Left renal cortex interstitium (tissue), 4 donors: ENCODE measurements around the gene TNFSF4. TPM values are rescaled to one million over a fixed set of nuclear protein-coding genes. Genes with fewer than 3 reads are reported as not detected.
"Not testable (repeated sequence)": the region's sequence is repeated elsewhere in the genome, so short reads cannot be mapped to it uniquely, and the experiment has no call there.

Experiments used
- DNase-seq, 4 donors: peaks; one replicate each; pipeline ENCODE4 v3.0.0-alpha.2; 2013; ENCODE audit warnings: low read depth in 4 of 4, low spot score in 2 of 4, missing footprints in 1 of 4
- polyA plus RNA-seq, 4 donors: library from polyadenylated mRNA; unstranded; fragments of 120-200 nt; gene quantifications; one replicate each; pipeline ENCODE4 v1.2.1, GENCODE V29; 2013; ENCODE audit not compliant: insufficient read length in 4 of 4

The TNFSF4 gene
- polyA plus RNA-seq, 4 donors: 1.5 to 2.0 (median 1.9) TPM

DNA sequence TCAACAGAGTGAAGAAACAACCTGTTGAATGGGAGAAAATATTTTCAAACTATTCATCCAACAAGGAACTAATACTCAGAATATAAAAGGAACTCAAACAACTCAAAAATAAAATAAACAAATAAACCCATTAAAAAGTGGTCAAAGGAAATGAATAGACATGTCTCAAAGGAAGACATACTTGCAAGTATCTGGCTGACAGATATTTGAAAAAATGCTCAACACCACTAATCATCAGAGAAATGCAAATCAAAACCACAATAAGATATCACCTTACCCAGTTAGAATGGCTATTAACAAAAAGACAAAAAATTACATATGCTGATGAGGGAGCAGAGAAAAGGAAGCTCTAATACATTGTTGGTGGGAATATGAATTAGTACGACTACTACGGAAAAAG is 38.2 kb downstream of the TNFSF4 start:
- DNase-seq: no peak

DNA sequence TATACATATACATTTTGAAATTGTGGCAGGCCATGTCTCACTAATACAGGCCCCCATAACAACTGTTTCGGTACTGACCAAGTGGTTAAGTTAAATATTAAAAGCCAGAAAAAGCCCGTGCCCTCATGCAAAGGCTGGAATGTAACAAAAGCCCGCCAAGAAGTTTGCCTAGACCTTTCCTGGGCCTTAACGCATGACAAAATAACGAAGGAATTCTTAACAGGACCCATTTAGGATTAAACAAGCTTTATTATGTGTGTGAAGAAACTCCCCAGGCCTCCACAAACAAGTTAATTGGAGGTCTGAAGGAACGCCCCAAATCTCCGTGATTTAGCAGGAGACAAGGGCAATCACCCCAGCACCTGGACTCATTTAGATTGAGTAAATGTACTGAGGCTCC is 42.4 kb downstream of the TNFSF4 start:
- DNase-seq: no peak

DNA sequence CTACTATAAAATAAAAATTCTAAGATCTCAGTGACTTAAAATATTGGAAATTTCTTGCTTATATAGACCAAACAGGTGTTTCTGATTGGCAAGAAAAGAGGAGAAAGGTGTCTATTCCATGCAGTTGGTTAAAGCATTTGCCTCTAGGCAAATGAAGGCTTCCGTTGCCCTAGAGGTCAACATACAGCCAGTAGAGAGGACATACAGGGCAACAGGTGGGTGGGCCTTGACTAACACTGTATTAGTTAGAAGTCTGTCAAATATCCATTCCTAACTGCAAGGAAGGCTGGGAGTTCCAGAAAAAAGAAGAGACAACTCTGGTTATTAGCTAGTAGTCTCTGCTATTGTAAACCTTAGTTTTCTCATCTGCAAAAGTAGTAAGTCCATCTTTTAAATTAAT is 43.0 kb downstream of the TNFSF4 start:
- DNase-seq: no peak

DNA sequence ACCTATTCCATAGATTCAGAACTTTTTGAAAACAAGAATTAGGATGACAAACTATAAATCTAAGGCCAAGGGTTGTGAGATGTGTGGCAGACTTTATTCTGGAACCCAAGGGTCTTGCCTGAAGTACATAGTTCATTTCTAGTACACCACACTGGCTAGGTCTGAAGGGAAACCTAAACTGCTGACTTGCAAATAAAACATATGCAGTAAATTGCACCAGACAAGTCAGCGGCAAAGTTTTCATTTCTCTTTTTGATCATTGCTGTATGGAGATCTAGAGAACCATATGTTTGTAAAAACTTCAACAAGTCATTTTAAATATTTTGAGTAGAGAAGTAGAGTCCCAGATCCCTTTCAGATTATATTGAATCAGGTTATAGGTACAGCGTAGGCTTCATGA is 43.9 kb downstream of the TNFSF4 start:
- DNase-seq: no peak

DNA sequence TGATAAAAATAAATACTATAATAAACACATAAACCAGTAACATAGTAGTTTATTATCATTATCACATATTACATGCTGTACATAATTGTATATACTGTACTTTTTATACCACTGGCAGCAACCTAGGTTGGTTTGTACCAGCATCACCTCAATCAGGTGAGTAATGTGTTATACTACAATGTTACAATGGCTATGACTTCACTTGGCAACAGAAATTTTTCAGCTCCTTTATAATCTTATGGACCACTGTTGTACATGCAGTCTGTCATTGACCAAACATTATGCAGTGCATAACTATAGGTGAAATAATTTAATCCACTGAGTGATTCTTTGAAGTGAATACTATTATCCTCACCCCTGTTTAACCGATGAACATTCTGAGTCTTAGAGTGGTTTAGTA is 44.5 kb downstream of the TNFSF4 start:
- no peak for DNase-seq

DNA sequence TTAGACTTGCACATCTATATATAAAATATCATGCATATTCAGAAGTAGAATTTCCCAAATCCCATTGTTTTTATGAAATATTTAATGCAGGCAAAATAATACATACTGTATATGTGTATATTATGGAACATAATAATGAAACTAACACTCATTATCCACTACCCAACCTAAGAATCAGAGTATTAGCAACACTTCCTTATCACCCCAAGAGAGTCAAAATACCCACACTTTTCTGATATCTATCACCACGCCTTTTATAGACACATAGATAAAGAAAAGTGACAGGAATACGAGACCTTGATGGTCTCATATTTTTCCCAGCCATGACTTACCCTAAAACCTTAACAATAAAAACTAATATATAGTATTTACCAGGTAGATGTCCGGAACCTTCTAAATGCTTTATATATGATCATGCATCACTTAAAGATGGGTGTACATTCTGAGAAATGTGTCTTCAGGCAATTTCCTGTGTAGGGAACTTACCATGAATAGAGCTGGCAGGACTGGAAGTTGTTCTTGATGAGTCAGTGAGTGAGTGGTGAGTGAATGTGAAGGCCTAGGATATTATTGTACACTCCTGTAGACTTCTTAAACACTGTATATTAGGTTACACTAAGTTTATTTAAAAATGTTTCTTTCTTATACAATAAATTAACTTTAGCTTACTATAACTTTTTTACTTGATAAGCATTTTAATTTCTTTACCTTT is 45.5 kb downstream of the TNFSF4 start:
- no peak for DNase-seq

DNA sequence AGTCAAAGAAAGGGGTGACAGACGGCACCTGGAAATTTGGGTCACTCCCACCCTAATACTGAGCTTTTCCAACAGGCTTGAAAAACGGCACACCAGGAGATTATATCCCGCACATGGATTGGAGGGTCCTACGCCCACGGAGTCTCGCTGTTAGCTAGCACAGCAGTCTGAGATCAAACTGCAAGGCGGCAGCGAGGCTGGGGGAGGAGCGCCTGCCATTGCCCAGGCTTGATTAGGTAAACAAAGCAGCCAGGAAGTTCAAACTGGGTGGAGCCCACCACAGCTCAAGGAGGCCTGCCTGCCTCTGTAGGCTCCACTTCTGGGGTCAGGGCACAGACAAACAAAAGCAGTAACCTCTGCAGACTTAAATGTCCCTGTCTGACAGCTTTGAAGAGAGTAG is 53.2 kb downstream of the TNFSF4 start:
- DNase-seq: not testable (repeated sequence)

DNA sequence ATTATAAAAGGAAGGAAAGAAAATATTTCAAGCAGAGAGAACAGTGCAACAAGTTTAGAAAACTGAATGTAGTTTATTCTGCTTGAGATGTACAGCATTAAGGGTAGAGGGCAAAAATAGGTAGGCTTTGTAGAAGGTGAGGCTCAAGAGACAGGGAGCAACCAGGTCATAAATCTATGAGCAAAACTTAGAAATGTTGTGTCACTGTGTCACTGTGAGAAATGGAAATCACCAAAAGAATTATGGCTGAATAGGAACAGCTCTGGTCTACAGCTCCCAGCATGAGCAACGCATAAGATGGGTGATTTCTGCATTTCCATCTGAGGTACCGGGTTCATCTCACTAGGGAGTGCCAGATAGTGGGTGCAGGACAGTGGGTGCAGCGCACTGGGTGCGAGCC is 53.6 kb downstream of the TNFSF4 start:
- no peak for DNase-seq

DNA sequence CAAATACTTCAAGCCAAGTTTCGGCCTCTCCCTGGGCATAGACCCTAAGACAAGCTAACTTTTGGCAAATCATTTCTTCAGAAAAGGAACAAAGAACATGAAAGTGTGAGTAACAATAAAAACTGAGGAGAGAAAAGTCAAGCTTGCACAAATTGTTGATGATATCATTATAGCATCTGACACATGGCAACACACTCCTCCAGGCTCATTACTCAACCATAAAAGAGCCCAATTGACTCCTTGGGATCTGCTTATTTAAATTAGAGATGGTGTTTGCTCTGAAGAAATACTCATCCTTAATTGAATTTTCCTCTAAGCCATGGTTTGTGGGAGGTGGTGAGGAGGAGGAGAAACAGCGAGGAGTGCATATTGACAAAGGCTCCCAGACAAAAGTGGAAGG is 54.5 kb downstream of the TNFSF4 start:
- no peak for DNase-seq

DNA sequence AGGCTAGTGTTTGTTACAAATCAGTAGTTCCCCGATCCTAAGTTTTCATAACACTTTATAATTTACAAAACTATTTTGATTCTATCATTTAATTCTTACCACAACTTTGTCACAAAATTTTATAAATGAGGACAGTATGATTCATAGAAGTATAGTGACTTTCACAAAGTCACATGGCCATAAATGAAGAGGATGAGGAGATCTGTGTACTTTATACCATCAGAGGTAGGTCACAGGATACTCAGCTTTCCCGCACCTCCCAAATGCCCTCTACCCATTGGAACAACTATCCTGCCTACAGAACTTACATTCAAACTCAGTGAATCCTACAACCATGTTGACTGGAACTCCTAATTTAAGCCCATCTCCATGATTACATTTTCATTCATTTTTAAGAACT is 56.3 kb downstream of the TNFSF4 start:
- DNase-seq: no peak

DNA sequence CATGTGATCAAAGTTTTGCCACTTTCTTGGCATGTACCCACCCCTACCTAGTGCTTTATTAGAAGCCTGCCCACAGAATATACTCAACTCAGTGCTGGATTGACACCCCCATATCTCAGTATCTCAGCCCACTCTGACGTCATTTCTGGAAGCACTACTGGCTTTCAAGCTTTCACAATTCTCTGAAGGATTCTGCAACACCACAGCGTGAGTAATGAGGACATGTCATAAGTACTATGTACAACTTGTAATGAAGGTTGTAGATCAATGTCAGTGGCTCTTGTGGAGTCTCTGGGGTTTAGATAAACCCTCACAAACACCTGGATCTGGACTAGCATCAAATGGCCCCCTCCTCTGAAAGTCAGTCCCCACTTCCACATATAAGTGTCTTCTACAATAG is 57.2 kb downstream of the TNFSF4 start:
- no peak for DNase-seq

DNA sequence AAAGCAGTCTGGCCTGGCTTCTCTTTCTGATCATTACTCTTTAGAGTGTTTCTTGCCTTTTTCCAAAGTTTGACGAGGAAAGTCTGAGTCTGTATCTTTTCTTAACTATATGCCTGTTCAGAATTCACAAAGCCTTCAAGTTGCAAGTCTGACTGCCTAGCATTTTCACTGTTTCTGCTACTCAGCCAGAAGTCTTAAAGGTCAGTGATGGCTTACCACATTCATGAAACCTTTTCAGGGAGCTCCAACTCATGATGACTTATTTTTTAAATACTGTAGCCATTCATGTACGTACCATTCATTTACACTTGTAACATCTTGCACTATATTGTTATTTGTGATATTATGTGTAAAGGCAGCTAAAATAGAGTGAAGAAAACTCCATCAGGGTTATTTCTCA is 58.2 kb downstream of the TNFSF4 start:
- no peak for DNase-seq

DNA sequence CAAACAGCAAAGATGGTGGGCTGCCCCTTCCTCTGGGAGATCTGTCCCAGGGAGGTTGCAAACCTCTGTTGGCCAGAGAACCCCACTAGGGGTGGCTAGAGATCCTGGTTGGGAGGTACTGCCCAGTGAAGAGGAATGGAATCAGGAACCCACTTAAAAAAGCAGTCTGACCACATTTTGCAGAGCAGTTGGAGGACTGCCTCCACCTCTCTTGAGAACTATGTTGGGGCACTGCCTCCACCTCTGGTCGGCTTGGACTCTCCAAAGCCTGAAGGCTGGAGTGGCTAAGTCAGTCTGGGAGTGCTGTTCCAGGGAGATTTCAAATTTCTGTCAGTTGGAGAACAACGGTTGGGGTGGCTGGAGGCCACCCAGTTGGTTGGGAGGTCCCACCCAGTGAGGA is 58.6 kb downstream of the TNFSF4 start:
- DNase-seq: no peak

DNA sequence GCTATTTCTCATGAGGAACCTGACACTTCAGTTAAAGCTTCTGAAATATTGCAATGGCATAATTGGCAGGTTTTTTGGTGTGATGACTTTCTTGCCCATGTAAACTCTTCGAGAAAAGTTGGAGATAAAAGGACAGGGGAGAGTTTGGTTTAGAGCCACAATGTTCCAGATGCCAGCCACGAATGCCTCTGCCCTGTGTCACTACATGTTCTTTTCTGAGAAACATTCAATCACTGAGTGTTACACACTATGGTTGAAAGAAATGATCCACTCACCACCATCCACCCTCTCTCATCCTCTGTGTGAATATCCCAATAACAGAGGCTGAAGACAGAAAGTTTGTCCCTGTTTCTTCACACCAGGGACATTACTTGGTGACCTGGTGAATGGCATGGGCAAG is 66.4 kb downstream of the TNFSF4 start:
- DNase-seq: no peak

DNA sequence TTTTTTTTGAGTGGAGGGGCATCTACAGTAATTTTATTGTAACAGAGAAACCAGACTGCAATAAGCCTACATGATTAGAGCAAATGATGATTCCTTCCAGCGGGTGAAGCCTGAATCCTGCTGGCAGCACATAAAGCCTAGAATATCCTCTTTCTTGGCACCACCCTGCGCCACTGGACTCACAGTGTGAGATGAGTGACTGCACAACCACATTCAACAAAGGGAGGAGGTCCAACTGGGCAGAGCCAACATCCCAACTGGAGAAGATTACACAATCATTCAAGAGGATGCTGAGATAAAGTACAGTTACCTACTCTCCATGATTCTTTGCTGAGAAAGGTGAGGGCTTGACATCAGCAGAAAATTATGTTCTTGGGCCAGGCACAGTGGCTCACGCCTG is 67.4 kb downstream of the TNFSF4 start:
- DNase-seq: no peak

DNA sequence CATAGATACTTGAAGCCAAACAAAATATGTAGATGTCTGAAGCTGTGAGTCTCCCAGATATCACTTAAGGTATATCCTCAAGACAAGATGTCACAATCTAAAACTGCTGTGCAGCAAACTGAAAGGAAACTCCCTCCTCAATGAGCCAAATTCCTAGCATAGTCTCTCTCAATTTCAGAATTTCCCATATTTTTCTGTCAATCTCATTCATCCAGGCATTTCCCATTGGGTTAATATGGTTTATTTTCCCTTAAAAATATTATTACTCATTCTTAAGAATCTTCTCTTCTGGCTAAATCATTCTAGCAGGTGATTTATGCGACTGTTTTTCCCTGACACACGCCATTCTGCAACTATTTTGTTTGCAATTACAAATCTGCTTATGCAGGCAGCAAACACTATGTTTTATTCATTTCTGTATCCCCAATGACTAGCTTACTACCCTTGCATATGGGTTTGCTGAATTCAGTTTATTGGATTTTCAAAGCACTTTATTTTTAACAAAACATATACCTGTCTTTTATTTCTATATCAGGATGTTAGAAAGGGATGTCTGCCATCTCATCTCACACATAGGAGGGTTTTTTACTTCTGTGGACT is 69.9 kb downstream of the TNFSF4 start:
- DNase-seq: no peak

DNA sequence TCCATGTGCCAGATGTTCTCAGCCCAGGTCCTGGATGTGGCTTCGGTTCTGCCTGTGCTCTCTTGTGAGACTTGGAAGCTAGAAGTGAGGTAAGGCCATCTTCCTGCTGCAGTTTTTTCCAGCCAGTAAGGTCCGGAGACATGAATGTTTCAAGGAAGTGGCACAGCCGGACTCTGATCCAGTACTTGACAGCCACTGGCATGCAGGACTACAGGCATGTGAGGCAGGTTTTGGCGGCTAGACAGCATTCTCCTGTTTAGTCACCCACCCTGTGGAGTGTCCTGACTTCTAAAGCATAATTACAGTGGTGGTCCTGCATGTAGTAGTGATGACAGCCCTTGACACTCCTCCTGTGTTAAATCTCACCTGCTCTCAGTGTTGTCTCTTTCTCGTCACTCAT is 72.3 kb downstream of the TNFSF4 start:
- no peak for DNase-seq

DNA sequence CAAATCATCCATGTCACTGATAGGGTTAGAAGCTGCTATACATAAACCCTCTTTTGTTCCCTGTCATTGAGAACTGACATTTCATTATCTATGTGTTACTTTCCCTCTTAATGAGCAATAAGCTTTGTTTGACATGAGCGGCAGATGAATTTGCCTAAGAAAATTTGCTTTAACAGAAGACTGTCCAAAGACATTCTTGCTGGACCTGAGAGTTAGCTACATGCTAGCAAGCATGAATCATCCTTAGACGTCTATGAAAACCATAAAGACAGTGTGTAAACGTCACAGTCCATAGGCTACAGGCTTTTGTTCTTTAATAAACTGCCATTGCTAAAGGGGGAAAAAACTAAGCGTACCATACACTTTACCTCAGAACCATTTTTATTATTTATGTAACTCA is 73.1 kb downstream of the TNFSF4 start:
- DNase-seq: no peak

Other genes with a start within 250 kb of the TNFSF4 start
- under 1 TPM; 0.14 to 0.24 (median 0.18) TPM for gene TNFSF18, start 156.4 kb downstream of the TNFSF4 start, polyA plus RNA-seq